DMS53 treated with DMSO at 0.1 percent for 48 hours (cell line): ENCODE measurements around the gene BROX.
"Not testable (repeated sequence)": the region's sequence is repeated elsewhere in the genome, so short reads cannot be mapped to it uniquely, and the experiment has no call there.

Experiments used
- DNase-seq: peaks from one replicate; lab custom pipeline; 2025; ENCODE audit not compliant: unreplicated experiment; lab: John Stamatoyannopoulos, UW

Gene BROX

GRCh38 chr1:222730866-222731265, 18.5 kb downstream of the BROX start:
- DNase-seq: no peak

- DNase-seq: no peak
Observed at GRCh38 chr1:222732216-222733159, 20.1 kb downstream of the BROX start.

GRCh38 chr1:222734740-222735139, 22.4 kb downstream of the BROX start:
- DNase-seq: no peak

GRCh38 chr1:222736470-222736869, 24.1 kb downstream of the BROX start:
- DNase-seq: no peak

GRCh38 chr1:222736972-222737371, 24.6 kb downstream of the BROX start, which contains the start of gene FAM177B:
FAM177B (plus strand) TSS chr1:222737202; CDS start chr1:222746546, 9,344 bp downstream.
- DNase-seq: peak; percentile 48

- no peak for DNase-seq
Observed at GRCh38 chr1:222739465-222739864, 27.1 kb downstream of the BROX start.

- no peak for DNase-seq
Observed at GRCh38 chr1:222739929-222740328, 27.6 kb downstream of the BROX start.

GRCh38 chr1:222741630-222742457, 29.5 kb downstream of the BROX start:
- not testable (repeated sequence) for DNase-seq

- no peak for DNase-seq
Observed at GRCh38 chr1:222749927-222750326, 37.6 kb downstream of the BROX start.

GRCh38 chr1:222750651-222751050, 38.3 kb downstream of the BROX start:
- no peak for DNase-seq

- no peak for DNase-seq
Observed at GRCh38 chr1:222751255-222751654, 38.9 kb downstream of the BROX start.

GRCh38 chr1:222754366-222755139, 42.2 kb downstream of the BROX start:
- no peak for DNase-seq

- DNase-seq: no peak
Observed at GRCh38 chr1:222757646-222758268, 45.4 kb downstream of the BROX start.

- DNase-seq: no peak
Observed at GRCh38 chr1:222759451-222760035, 47.2 kb downstream of the BROX start.

GRCh38 chr1:222761083-222761482, 48.7 kb downstream of the BROX start:
- DNase-seq: no peak

GRCh38 chr1:222762178-222762577, 49.8 kb downstream of the BROX start:
- DNase-seq: not testable (repeated sequence)

GRCh38 chr1:222767152-222767571, 54.8 kb downstream of the BROX start:
- DNase-seq: no peak

- DNase-seq: no peak
Observed at GRCh38 chr1:222768592-222768991, 56.2 kb downstream of the BROX start.

GRCh38 chr1:222769181-222769580, 56.8 kb downstream of the BROX start:
- DNase-seq: peak; percentile 22

- no peak for DNase-seq
Observed at GRCh38 chr1:222769971-222770620, 57.7 kb downstream of the BROX start.
